Measurements from ENCODE around the gene TPST2. TPM values are rescaled to one million over a fixed set of nuclear protein-coding genes. Genes with fewer than 3 reads are reported as not detected.
A peak's percentile ranks its signal among the peaks of the same experiment; 100 is the strongest.

The TPST2 gene
- total RNA-seq, result 36.8 and 39.9 TPM in 2 replicates
- 31.0 and 35.3 TPM in 2 replicates for polyA plus RNA-seq

DNA sequence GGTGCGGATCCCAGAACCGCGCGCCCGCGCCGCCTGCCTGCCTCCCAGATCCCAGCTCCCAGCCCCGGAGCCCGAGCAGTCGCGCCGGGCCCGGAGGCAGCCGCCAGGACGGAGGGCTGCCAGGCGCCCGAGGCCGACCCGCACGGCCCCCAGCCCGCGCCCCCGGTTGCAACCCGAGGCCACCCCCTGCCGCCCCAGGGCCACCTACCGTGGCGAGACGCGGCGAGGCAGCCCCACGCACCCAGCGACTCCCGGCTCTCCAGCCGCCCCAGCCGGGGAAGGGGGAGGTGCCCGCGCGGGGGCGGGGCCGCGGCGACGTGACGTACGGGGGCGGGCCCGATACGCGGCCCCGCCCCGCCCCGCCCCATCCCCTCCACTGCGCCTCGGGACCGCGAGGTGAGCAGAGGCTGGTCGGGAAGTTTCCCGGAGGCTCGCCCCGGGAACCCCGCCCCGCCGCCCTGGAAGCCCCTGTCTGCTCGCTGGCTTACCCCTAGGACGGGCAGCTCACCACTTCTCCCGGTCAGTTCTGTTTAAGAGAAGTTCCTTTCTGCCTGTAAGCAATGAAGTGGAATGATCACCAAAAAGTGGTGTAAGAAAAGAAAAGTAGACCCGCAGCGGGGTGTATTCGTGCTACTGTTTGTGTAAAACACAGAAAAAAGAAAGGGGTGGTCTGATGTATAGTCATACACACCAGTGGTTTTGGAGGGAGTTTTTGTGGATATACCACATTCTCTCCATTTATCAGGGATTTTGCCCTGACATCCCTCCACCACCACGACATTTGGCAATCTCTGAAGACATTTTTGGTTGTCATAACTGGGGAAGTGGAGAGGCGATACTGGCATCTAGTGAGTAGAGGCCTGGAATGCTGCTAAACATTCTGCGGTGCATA is at the start of gene TPST2:
TSS of gene TPST2 (minus strand) at position 288 of the 892 bp plus-strand sequence. CDS start 48,502 bp downstream, outside the sequence.
- H2AFZ ChIP-seq, result peak within 1 kb of the TSS; percentile 96
- H3K4me1 ChIP-seq (ENCODE audit: insufficient read depth), result peaks cover 3% of the 10 kb centered on the region
- 25% methylated on average over 18 of the region's 72 CpGs for WGBS (ENCODE audit: low lambda C conversion rate, missing lambda C conversion rate)

DNA sequence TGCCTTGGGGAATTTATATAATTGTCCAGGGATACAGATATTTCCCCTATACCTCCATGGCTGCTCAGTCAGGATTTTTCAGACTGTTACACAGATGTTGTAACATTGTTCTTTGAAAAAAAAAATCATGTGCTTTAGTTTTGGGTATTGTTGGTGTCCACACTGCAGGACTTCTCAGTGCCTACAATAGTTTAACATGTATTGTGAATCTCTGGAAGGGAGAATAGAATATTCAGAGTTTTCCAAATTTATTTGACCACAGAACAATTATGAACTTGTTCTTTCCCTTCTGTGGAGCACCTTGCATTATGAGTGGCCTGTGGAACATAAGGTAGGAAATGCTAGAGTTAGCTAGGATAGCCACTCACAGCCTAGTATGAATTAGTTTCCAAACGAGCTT is 46.4 kb upstream of the TPST2 start:
- TF ChIP-seq EZH2 (IDR thresholded peaks at IDR 0.05; ENCODE audit: borderline replicate concordance), result no peak
- no peak for TF ChIP-seq EZH2phosphoT487 (IDR thresholded peaks at IDR 0.05; ENCODE audit: low read depth, severe bottlenecking, unreplicated experiment)
- TF ChIP-seq, protein P1, sequence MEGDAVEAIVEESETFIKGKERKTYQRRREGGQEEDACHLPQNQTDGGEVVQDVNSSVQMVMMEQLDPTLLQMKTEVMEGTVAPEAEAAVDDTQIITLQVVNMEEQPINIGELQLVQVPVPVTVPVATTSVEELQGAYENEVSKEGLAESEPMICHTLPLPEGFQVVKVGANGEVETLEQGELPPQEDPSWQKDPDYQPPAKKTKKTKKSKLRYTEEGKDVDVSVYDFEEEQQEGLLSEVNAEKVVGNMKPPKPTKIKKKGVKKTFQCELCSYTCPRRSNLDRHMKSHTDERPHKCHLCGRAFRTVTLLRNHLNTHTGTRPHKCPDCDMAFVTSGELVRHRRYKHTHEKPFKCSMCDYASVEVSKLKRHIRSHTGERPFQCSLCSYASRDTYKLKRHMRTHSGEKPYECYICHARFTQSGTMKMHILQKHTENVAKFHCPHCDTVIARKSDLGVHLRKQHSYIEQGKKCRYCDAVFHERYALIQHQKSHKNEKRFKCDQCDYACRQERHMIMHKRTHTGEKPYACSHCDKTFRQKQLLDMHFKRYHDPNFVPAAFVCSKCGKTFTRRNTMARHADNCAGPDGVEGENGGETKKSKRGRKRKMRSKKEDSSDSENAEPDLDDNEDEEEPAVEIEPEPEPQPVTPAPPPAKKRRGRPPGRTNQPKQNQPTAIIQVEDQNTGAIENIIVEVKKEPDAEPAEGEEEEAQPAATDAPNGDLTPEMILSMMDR (IDR thresholded peaks at IDR 0.05; ENCODE audit: poor library complexity), result no peak
- Histone ChIP-seq H3K27ac (no peak overlapping the region), H3K9me3 (ENCODE audit: low read depth) (no peaks in the 10 kb centered on the region), H3K36me3 (replicated peaks; ENCODE audit: insufficient read depth, low read depth) (no peaks in the 10 kb centered on the region), H3K27me3 (no peaks in the 10 kb centered on the region), H3K9me2 (replicated peaks; ENCODE audit: insufficient read depth) (no peaks in the 10 kb centered on the region), H4K20me1 (ENCODE audit: insufficient read depth, poor library complexity, severe bottlenecking) (no peaks in the 10 kb centered on the region), H3K4me2 (no peak overlapping the region), H3K4me1 (ENCODE audit: insufficient read depth) (no peaks in the 10 kb centered on the region), H3K4me3 (no peak overlapping the region), H3K79me2 (no peaks in the 10 kb centered on the region), H2AFZ (no peak overlapping the region)
- WGBS (ENCODE audit: low lambda C conversion rate, missing lambda C conversion rate), result 45% methylated on average over 1 of the region's 1 CpG
- no peak for DNase-seq (ENCODE audit: low spot score)

More for the DNA sequence above, at the start of gene TPST2:
- Histone ChIP-seq H3K4me3 (peak within 1 kb of the TSS; percentile 98), H3K27me3 (no peaks in the 10 kb centered on the region), H3K4me2 (peak within 1 kb of the TSS; percentile 99), H3K36me3 (replicated peaks; ENCODE audit: insufficient read depth, low read depth) (no peaks in the 10 kb centered on the region), H4K20me1 (ENCODE audit: insufficient read depth, poor library complexity, severe bottlenecking) (no peaks in the 10 kb centered on the region), H3K9me2 (replicated peaks; ENCODE audit: insufficient read depth) (no peaks in the 10 kb centered on the region), H3K9me3 (ENCODE audit: low read depth) (no peaks in the 10 kb centered on the region), H3K27ac (peak within 1 kb of the TSS; percentile 78), H3K79me2 (peaks cover 22% of the 10 kb centered on the region)
- no peak for TF ChIP-seq EZH2 (IDR thresholded peaks at IDR 0.05; ENCODE audit: borderline replicate concordance)
- TF ChIP-seq, protein P1 (IDR thresholded peaks at IDR 0.05; ENCODE audit: poor library complexity), result no peak
- no peak for TF ChIP-seq EZH2phosphoT487 (IDR thresholded peaks at IDR 0.05; ENCODE audit: low read depth, severe bottlenecking, unreplicated experiment)
- DNase-seq (ENCODE audit: low spot score), result peak; percentile 93

DNA sequence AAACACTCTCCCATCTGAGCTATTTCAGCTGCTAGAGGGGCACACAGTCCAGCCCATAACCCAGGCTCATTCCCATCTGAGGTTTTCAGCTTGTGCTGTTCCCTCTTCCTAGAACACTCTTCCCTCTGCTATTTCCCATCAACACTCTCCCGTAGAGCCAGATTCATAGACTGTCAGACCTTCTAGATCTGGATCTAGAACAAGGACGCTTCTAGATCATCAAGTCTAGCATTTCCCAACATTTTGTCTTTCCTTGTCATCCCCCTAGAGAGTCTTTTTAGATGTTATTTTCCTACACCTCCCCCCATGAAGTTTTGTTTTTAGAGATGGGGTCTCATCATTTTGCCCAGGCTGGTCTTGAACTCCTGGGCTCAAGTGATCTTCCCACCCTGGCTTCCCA is 45.2 kb upstream of the TPST2 start:
- Histone ChIP-seq H3K36me3 (replicated peaks; ENCODE audit: insufficient read depth, low read depth) (no peaks in the 10 kb centered on the region), H3K4me3 (no peak overlapping the region), H3K4me2 (no peak overlapping the region), H2AFZ (no peak overlapping the region), H3K27me3 (no peaks in the 10 kb centered on the region), H3K27ac (no peak overlapping the region), H3K9me2 (replicated peaks; ENCODE audit: insufficient read depth) (no peaks in the 10 kb centered on the region), H3K4me1 (ENCODE audit: insufficient read depth) (no peaks in the 10 kb centered on the region), H3K9me3 (ENCODE audit: low read depth) (no peaks in the 10 kb centered on the region), H4K20me1 (ENCODE audit: insufficient read depth, poor library complexity, severe bottlenecking) (no peaks in the 10 kb centered on the region), H3K79me2 (no peaks in the 10 kb centered on the region)
- WGBS (ENCODE audit: low lambda C conversion rate, missing lambda C conversion rate), result 93% methylated on average over 2 of the region's 2 CpGs
- DNase-seq (ENCODE audit: low spot score), result no peak
- TF ChIP-seq EZH2phosphoT487 (IDR thresholded peaks at IDR 0.05; ENCODE audit: low read depth, severe bottlenecking, unreplicated experiment) (no peak), EZH2 (IDR thresholded peaks at IDR 0.05; ENCODE audit: borderline replicate concordance) (no peak)
- TF ChIP-seq, protein P1 (IDR thresholded peaks at IDR 0.05; ENCODE audit: poor library complexity), result no peak

All from hepatocyte (in vitro differentiated cells).